Left colon (tissue), 2 donors: ENCODE results near the gene MAN2A1. TPM values are rescaled to one million over a fixed set of nuclear protein-coding genes. Genes with fewer than 3 reads are reported as not detected.
"Not testable (repeated sequence)": the region's sequence is repeated elsewhere in the genome, so short reads cannot be mapped to it uniquely, and the experiment has no call there.

Experiments used
- ATAC-seq: fragments of 200-7000 bp; cut with Tn5 transposase; one replicate; pipeline ENCODE4 v1.9.1; 2020; ENCODE audit warnings: mild to moderate bottlenecking, moderate library complexity
- DNase-seq, 2 donors: peaks; one replicate each; pipeline ENCODE4 v3.0.0-alpha.2; 2020
- intact Hi-C, 2 donors: fragments of 100-400 bp; cut with DNase I in 1 of 2; cut with micrococcal nuclease in 1 of 2; formaldehyde crosslinking; loops; one replicate each; pipeline versions ENCODE4 v1.11.2 to v1.14.0; 2022; cut with DNase I, micrococcal nuclease
- total RNA-seq, 2 donors: library from RNA; stranded (reverse); fragmentation: NEBNext Ultra II Directional; extraction: Animal tissue kit (Norgen Biotek cat#: 25700); gene quantifications; one replicate each; pipeline ENCODE4 v1.2.1, GENCODE V29; 2021
- donor health status: DM: no; HTN: no; CAD: no.
- donor health status: DM: yes; HTN: yes; CAD: no.

MAN2A1 gene
- total RNA-seq, 2 donors from 2014 or later: 89.5 to 106 TPM

DNA sequence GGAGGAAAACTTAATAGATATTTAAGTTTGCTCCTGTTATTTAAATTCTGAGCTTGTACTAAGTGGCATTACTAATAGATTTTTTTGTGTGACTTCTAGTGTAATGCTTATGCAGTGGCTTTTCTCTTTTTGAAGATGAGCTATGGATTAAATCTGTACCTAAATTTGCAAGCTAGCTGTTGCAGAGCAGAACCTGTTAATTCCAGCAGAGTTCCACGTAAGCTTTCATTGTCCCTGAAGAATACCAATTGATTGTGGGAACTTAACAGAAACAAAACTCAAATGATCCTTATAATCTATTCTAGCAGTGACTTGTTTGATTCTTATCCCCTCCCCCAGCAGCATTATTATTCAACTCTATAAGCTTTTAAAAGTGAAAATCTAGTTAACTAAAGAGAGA lies 51.7 kb downstream of the MAN2A1 start:
- ATAC-seq (no peak), DNase-seq (no peak)
- intact Hi-C loops: no loop called here

DNA sequence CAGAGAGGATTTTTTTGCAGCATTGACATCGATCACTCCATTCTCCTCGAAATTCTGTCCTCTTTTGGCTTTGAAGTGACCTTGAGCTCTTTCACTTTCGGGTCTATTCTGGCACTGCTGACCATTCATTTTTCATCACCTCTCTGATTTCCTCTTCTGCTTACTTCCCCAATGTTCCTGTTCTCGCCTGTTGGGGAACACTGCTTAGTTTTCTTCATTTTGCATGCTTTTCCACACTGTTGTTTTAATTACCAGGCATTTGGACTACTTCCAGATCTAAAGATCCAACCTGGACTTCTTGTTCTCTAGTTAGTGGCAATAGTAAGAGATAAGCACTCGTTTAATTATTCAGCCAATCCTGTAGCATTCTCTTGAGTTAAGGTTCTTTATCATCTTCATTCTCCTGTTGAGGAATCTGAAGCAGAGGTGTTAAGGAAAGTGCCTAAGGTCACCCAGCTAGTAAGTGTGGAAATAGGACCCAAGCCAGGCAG lies 53.4 kb downstream of the MAN2A1 start:
- DNase-seq (no peak), ATAC-seq (no peak)
- intact Hi-C loops: no loop called here

GRCh38 chr5:109743770-109744212 lies 54.1 kb downstream of the MAN2A1 start:
- ATAC-seq: no peak
- intact Hi-C loops: no loop called here
- DNase-seq: no peak

DNA sequence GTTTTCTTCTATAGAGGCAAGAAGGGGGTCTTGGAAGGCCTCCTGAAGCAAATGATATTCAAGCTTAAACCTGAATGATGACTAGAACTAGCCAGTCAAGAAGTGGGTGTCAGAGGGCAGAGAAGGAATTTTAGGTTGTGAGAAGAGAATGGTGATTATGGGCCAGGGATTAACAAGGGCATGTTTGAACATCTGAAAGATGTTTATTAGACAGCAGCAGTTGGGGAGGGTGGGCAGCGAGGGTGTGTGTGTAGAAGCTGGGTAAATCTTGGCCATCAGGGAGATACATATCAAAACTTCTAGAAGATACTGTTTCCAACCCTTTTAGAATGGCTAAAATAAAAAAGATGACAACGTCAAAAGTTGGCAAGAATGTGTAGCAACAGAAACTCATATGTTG lies 54.5 kb downstream of the MAN2A1 start:
- no peak for DNase-seq
- ATAC-seq: no peak
- intact Hi-C loops: no loop called here

GRCh38 chr5:109748546-109748945 lies 58.8 kb downstream of the MAN2A1 start:
- intact Hi-C loops: no loop called here
- ATAC-seq (peak; percentile 55), DNase-seq (no peak)

DNA sequence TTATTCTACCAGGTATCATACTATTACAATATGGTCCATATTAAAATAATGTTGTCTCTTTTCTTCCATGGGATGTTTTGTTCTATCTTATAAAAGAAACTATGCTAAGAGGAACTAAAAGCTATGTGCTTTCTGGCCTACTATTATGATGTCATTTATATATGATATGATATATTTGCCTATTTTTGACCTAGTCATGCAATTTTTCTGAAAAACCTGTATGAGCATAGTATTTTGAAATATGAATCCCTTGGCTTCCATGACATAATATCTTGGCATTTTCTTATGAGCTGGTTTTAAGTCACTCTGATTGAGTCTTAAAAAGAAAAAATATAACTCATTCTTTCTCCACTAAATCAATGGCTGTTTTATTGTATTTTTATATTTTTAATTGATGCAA lies 60.7 kb downstream of the MAN2A1 start:
- intact Hi-C loops: no loop called here
- ATAC-seq (no peak), DNase-seq (no peak)

- DNase-seq (no peak), ATAC-seq (no peak)
- intact Hi-C loops: no loop called here
Observed at GRCh38 chr5:109753279-109753678, 63.6 kb downstream of the MAN2A1 start.

DNA sequence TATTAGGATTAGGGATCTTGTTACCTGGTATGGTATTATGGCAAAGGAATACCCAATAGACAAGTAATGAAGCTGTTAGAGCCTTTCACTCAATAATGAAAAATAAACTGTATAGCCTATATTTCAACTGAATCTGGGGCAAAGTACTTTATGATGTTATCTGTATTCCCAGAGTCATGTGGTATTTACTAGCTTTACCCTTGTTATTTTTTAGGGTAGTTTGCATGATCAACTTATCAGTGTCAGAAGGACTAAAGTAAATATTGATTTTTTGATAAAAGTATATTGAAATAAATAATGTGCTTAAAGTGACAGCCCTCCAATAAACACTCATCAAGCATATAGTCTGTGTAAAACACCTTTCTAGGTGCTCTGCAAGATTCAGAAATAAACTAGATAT lies 64.6 kb downstream of the MAN2A1 start:
- ATAC-seq: peak; percentile 77
- intact Hi-C loops: no loop called here

GRCh38 chr5:109755761-109756160 lies 66.0 kb downstream of the MAN2A1 start:
- ATAC-seq (no peak), DNase-seq (no peak)
- intact Hi-C loops: no loop called here

More for the DNA sequence above, 64.6 kb downstream of the MAN2A1 start:
- no peak for DNase-seq

GRCh38 chr5:109756543-109757185 lies 66.9 kb downstream of the MAN2A1 start:
- DNase-seq (no peak), ATAC-seq (no peak)
- intact Hi-C loops: no loop called here

- intact Hi-C loops: no loop called here
- ATAC-seq (no peak), DNase-seq (no peak)
Observed at GRCh38 chr5:109757490-109757889, 67.8 kb downstream of the MAN2A1 start.

DNA sequence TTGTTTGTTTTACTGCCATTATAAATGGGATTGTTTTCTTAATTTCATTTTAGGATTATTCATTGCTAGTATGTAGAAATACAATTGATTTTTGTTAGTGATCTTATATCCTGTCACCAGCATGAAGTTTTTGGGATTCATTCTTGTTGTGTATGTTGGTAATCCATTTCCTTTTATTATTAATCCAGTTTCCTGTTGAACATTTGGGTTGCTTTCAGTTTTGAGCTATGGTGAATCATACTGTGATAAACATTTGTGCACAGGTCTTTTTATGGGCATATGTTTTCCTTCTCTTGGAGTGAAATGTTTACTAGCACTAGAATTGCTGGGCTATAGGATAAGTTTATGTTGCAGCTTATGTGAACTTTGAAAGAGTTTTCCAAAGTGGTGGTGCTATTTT lies 69.6 kb downstream of the MAN2A1 start:
- intact Hi-C loops: no loop called here
- DNase-seq: no peak
- ATAC-seq: peak; percentile 78

GRCh38 chr5:109760130-109760529 lies 70.4 kb downstream of the MAN2A1 start:
- ATAC-seq, DNase-seq, intact Hi-C loops: not testable (repeated sequence)

GRCh38 chr5:109762821-109763220 lies 73.1 kb downstream of the MAN2A1 start:
- DNase-seq (no peak), ATAC-seq (no peak)
- intact Hi-C loops: no loop called here

GRCh38 chr5:109767184-109767995 lies 77.7 kb downstream of the MAN2A1 start:
- DNase-seq: no peak
- ATAC-seq: no peak
- intact Hi-C loops: no loop called here

- DNase-seq: no peak
- ATAC-seq: no peak
Observed at GRCh38 chr5:109767997-109768396, 78.3 kb downstream of the MAN2A1 start.

GRCh38 chr5:109769597-109770291 lies 80.0 kb downstream of the MAN2A1 start:
- no peak for ATAC-seq
- intact Hi-C loops: no loop called here

More at GRCh38 chr5:109767997-109768396, 78.3 kb downstream of the MAN2A1 start:
- intact Hi-C loops: no loop called here

DNA sequence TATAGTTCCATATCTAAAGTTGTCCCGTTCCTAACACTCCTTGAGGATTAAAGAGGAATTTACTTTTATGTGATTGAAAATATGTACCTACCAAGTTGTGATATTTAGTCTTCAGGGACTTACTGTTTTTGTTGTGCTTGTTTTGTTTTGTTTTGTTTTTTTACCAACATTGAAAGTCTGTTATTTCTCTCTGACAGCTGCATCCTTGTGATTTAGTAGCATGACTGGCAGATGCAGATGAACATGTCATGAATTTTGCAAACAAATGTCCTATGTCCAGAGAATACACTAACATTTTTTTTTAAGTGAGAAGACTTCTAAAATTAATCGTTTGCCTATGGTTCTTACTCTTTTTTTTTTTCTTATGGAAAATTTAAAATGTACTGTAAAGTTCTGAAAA lies 85.4 kb downstream of the MAN2A1 start:
- DNase-seq (no peak), ATAC-seq (no peak)
- intact Hi-C loops: no loop called here

More at GRCh38 chr5:109769597-109770291, 80.0 kb downstream of the MAN2A1 start:
- DNase-seq: no peak

DNA sequence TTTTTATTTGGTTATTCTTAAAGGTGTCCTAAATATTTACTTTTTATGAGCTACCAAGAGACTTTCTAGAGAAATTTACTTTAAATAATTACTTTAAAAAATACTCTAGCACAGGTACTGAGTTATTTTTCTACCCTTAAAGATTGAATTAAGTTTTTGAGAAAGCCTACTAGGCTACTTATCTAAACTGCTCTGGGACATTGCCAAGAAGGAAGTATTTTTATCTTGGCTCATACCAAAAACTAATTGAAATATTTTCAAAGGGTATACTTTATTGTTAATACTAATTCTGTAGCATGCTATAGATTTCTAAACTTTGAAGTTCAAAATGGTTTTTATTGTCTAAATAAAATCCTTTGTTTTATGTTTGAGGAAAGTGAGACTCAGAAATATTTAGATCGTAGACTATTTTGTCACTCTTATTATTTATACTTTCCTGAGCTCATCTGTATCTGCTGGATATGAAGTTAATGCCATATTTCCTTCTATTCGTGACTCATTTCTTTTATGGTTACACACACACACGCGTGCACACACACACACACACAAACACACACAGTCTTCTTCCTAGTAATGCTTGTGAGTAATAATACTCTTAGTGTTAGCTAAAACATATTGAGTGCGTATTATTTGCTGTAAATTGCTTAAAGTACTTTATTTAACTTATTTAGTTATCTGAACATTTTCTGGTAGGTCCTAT lies 89.5 kb downstream of the MAN2A1 start:
- DNase-seq (no peak), ATAC-seq (no peak)
- intact Hi-C loops: no loop called here
